SK-N-SH treated with all-trans-retinoic acid at 6 μM for 48 hours (cell line): ENCODE data around the gene ZNF473.

Experiments
- ATAC-seq: fragments of 200-7000 bp; cut with Tn5 transposase; 3 replicates; pipeline ENCODE4 v1.9.1; 2020; ENCODE audit warnings: mild to moderate bottlenecking, moderate library complexity
- ARNTL ChIP-seq: fragments of 450-650 bp; formaldehyde crosslinking; IDR thresholded peaks from 2 replicates; pipeline ENCODE4 v1.5.0; 2020; ENCODE audit warnings: low read depth, mild to moderate bottlenecking, moderate library complexity, borderline replicate concordance
- CSDC2 ChIP-seq: fragments of 250-450 bp; sonication (Bioruptor Pico); IDR thresholded peaks from 2 replicates; pipeline ENCODE4 v1.5.0; 2020; ENCODE audit warnings: mild to moderate bottlenecking, moderate library complexity
- ESRRG ChIP-seq: fragments of 250-450 bp; sonication (Bioruptor Pico); IDR thresholded peaks from 2 replicates; pipeline ENCODE4 v1.6.1; 2021; ENCODE audit warnings: mild to moderate bottlenecking
- GLIS3 ChIP-seq: fragments of 250-450 bp; sonication (Bioruptor Pico); IDR thresholded peaks from 2 replicates; pipeline ENCODE4 v1.5.0; 2020; ENCODE audit warnings: mild to moderate bottlenecking, moderate library complexity
- ISL1 ChIP-seq: fragments of 250-450 bp; sonication (Bioruptor Pico); IDR thresholded peaks from 2 replicates; pipeline ENCODE4 v2.1.2; 2022; ENCODE audit warnings: mild to moderate bottlenecking, moderate library complexity
- OSR1 ChIP-seq: fragments of 250-450 bp; sonication (Bioruptor Pico); IDR thresholded peaks from 2 replicates; pipeline ENCODE4 v1.8.0; 2022; ENCODE audit warnings: moderate library complexity, mild to moderate bottlenecking, inconsistent platforms
- PPARA ChIP-seq: fragments of 250-450 bp; sonication (Bioruptor Pico); IDR thresholded peaks from 2 replicates; pipeline ENCODE4 v1.5.0; 2020; ENCODE audit warnings: mild to moderate bottlenecking, borderline replicate concordance
- RARB ChIP-seq: fragments of 250-450 bp; sonication (Bioruptor Pico); IDR thresholded peaks from 2 replicates; pipeline ENCODE4 v1.8.0; 2021; ENCODE audit warnings: mild to moderate bottlenecking, moderate library complexity
- SNAI2 ChIP-seq: fragments of 250-450 bp; sonication (Bioruptor Pico); IDR thresholded peaks from 2 replicates; pipeline ENCODE4 v1.5.0; 2020; ENCODE audit warnings: mild to moderate bottlenecking, moderate library complexity
- TCF4 ChIP-seq: fragments of 250-450 bp; sonication (Bioruptor Pico); IDR thresholded peaks from 2 replicates; pipeline ENCODE4 v1.8.0; 2021; ENCODE audit warnings: mild to moderate bottlenecking, moderate library complexity, borderline replicate concordance
- TOX ChIP-seq: fragments of 250-450 bp; sonication (Bioruptor Pico); IDR thresholded peaks from 2 replicates; pipeline ENCODE4 v1.8.0; 2021; ENCODE audit warnings: mild to moderate bottlenecking, moderate library complexity, borderline replicate concordance
- ZC3H10 ChIP-seq: fragments of 250-450 bp; sonication (Bioruptor Pico); IDR thresholded peaks from 2 replicates; pipeline ENCODE4 v1.5.1; 2021; ENCODE audit warnings: mild to moderate bottlenecking, moderate library complexity
- ZFP3 ChIP-seq: fragments of 250-450 bp; sonication (Bioruptor Pico); IDR thresholded peaks from 2 replicates; pipeline ENCODE4 v1.5.0; 2020; ENCODE audit warnings: mild to moderate bottlenecking, moderate library complexity
- ZFP30 ChIP-seq: fragments of 450-650 bp; formaldehyde crosslinking; IDR thresholded peaks from 2 replicates; pipeline ENCODE4 v1.5.0; 2022; ENCODE audit warnings: mild to moderate bottlenecking, moderate library complexity
- ZNF565 ChIP-seq: fragments of 450-650 bp; formaldehyde crosslinking; conservative IDR thresholded peaks from 2 replicates; pipeline ENCODE4 v1.5.0; 2020; ENCODE audit warnings: low read depth, mild to moderate bottlenecking, moderate library complexity
- ZNF70 ChIP-seq: fragments of 450-650 bp; formaldehyde crosslinking; IDR thresholded peaks from 2 replicates; pipeline ENCODE4 v1.5.0; 2020; ENCODE audit warnings: mild to moderate bottlenecking, moderate library complexity
- ZNF8 ChIP-seq: fragments of 450-650 bp; formaldehyde crosslinking; IDR thresholded peaks from 2 replicates; pipeline ENCODE4 v1.5.0; 2020; ENCODE audit warnings: mild to moderate bottlenecking, moderate library complexity
- TF ChIP-seq, protein P1 (sequence below): fragments of 250-450 bp; sonication (Bioruptor Pico); IDR thresholded peaks from 2 replicates; pipeline ENCODE4 v1.5.1; 2021; ENCODE audit warnings: mild to moderate bottlenecking, moderate library complexity
- TF ChIP-seq, protein P2 (sequence below): fragments of 250-450 bp; sonication (Bioruptor Pico); IDR thresholded peaks from 2 replicates; pipeline ENCODE4 v1.5.0; 2020; ENCODE audit warnings: mild to moderate bottlenecking, moderate library complexity
- TF ChIP-seq, protein P3 (sequence below): fragments of 250-450 bp; sonication (Bioruptor Pico); IDR thresholded peaks from 2 replicates; pipeline ENCODE4 v1.8.0; 2021; ENCODE audit warnings: low read depth, mild to moderate bottlenecking, moderate library complexity, borderline replicate concordance
- TF ChIP-seq, protein P4 (sequence below): fragments of 250-450 bp; sonication (Bioruptor Pico); IDR thresholded peaks from 2 replicates; pipeline ENCODE4 v1.5.1; 2020; ENCODE audit warnings: low read depth, mild to moderate bottlenecking, moderate library complexity
- TF ChIP-seq, protein P5 (sequence below): fragments of 250-450 bp; sonication (Bioruptor Pico); IDR thresholded peaks from 2 replicates; pipeline ENCODE4 v1.8.0; 2020; ENCODE audit warnings: mild to moderate bottlenecking, moderate library complexity, borderline replicate concordance

ZNF473 gene

DNA sequence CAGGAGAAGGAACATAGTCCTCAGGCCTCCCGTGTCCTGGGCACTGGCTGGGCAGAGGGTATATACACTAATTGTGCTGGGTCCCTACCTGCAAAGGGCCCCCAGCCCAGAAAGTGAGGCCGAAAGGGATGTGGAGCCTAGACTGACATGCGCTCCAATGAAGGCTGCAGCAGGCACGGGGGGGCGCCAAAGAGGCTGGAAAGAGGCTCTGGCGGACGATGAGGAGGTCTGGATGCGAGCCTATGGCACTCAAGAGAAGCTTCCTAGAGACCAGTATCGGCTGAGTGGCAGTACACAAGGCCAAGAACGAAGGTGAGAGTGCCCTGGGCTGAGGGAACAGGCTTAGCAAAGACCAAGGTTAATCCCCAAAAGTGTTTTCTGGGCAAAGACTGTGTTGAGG is 17.3 kb upstream of the ZNF473 start (continued):
- TF ChIP-seq, protein P1, sequence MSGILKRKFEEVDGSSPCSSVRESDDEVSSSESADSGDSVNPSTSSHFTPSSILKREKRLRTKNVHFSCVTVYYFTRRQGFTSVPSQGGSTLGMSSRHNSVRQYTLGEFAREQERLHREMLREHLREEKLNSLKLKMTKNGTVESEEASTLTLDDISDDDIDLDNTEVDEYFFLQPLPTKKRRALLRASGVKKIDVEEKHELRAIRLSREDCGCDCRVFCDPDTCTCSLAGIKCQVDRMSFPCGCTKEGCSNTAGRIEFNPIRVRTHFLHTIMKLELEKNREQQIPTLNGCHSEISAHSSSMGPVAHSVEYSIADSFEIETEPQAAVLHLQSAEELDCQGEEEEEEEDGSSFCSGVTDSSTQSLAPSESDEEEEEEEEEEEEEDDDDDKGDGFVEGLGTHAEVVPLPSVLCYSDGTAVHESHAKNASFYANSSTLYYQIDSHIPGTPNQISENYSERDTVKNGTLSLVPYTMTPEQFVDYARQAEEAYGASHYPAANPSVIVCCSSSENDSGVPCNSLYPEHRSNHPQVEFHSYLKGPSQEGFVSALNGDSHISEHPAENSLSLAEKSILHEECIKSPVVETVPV: no peak
- TF ChIP-seq PPARA (CRISPR knock-in tag) (no peak), ESRRG (CRISPR knock-in tag) (no peak)

DNA sequence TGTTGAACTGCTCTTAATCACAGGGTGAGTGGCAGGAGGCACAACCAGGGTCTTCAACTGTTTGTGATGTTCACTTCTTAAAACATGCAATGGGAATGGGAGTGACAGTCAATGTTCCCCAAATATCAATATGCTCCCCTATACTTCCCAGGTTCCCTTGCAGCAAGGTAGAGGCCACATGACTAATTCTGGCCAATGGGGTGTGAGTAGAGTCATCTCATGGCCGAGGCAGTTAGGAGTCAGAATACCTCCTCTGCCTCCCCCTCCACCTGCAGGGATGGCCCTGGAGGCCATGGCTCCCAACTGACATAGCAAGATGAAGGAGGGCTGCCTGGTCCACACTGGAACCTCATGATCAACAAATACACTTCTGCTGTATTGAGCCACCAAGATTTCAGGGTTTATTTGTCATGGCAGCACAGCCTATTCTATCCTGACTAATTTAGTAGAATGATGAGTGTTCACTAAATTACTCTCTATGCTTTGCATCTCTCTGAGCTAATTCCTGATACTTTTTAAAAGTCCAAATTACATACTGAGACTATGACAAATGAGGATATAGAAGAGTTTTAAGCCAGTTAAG is 9.5 kb upstream of the ZNF473 start:
- TF ChIP-seq, protein P2, sequence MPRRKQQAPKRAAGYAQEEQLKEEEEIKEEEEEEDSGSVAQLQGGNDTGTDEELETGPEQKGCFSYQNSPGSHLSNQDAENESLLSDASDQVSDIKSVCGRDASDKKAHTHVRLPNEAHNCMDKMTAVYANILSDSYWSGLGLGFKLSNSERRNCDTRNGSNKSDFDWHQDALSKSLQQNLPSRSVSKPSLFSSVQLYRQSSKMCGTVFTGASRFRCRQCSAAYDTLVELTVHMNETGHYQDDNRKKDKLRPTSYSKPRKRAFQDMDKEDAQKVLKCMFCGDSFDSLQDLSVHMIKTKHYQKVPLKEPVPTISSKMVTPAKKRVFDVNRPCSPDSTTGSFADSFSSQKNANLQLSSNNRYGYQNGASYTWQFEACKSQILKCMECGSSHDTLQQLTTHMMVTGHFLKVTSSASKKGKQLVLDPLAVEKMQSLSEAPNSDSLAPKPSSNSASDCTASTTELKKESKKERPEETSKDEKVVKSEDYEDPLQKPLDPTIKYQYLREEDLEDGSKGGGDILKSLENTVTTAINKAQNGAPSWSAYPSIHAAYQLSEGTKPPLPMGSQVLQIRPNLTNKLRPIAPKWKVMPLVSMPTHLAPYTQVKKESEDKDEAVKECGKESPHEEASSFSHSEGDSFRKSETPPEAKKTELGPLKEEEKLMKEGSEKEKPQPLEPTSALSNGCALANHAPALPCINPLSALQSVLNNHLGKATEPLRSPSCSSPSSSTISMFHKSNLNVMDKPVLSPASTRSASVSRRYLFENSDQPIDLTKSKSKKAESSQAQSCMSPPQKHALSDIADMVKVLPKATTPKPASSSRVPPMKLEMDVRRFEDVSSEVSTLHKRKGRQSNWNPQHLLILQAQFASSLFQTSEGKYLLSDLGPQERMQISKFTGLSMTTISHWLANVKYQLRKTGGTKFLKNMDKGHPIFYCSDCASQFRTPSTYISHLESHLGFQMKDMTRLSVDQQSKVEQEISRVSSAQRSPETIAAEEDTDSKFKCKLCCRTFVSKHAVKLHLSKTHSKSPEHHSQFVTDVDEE (CRISPR knock-in tag): no peak
- TF ChIP-seq, protein P3, sequence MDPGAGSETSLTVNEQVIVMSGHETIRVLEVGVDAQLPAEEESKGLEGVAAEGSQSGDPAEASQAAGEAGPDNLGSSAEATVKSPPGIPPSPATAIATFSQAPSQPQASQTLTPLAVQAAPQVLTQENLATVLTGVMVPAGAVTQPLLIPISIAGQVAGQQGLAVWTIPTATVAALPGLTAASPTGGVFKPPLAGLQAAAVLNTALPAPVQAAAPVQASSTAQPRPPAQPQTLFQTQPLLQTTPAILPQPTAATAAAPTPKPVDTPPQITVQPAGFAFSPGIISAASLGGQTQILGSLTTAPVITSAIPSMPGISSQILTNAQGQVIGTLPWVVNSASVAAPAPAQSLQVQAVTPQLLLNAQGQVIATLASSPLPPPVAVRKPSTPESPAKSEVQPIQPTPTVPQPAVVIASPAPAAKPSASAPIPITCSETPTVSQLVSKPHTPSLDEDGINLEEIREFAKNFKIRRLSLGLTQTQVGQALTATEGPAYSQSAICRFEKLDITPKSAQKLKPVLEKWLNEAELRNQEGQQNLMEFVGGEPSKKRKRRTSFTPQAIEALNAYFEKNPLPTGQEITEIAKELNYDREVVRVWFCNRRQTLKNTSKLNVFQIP: no peak
- TF ChIP-seq ZFP30 (CRISPR knock-in tag) (no peak), RARB (CRISPR knock-in tag) (no peak), PPARA (CRISPR knock-in tag) (no peak), ARNTL (CRISPR knock-in tag) (no peak), TOX (CRISPR knock-in tag) (no peak), TCF4 (CRISPR knock-in tag) (no peak), GLIS3 (CRISPR knock-in tag) (no peak), CSDC2 (CRISPR knock-in tag) (no peak), ISL1 (CRISPR knock-in tag) (no peak), ZC3H10 (CRISPR knock-in tag) (no peak), ZNF8 (CRISPR knock-in tag) (no peak), ZFP3 (CRISPR knock-in tag) (no peak), ZNF70 (CRISPR knock-in tag) (no peak), OSR1 (no peak), ESRRG (CRISPR knock-in tag) (no peak)
- TF ChIP-seq, protein P4, sequence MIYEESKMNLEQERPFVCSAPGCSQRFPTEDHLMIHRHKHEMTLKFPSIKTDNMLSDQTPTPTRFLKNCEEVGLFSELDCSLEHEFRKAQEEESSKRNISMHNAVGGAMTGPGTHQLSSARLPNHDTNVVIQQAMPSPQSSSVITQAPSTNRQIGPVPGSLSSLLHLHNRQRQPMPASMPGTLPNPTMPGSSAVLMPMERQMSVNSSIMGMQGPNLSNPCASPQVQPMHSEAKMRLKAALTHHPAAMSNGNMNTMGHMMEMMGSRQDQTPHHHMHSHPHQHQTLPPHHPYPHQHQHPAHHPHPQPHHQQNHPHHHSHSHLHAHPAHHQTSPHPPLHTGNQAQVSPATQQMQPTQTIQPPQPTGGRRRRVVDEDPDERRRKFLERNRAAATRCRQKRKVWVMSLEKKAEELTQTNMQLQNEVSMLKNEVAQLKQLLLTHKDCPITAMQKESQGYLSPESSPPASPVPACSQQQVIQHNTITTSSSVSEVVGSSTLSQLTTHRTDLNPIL (CRISPR knock-in tag): no peak
- TF ChIP-seq, protein P5, sequence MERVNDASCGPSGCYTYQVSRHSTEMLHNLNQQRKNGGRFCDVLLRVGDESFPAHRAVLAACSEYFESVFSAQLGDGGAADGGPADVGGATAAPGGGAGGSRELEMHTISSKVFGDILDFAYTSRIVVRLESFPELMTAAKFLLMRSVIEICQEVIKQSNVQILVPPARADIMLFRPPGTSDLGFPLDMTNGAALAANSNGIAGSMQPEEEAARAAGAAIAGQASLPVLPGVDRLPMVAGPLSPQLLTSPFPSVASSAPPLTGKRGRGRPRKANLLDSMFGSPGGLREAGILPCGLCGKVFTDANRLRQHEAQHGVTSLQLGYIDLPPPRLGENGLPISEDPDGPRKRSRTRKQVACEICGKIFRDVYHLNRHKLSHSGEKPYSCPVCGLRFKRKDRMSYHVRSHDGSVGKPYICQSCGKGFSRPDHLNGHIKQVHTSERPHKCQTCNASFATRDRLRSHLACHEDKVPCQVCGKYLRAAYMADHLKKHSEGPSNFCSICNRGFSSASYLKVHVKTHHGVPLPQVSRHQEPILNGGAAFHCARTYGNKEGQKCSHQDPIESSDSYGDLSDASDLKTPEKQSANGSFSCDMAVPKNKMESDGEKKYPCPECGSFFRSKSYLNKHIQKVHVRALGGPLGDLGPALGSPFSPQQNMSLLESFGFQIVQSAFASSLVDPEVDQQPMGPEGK: no peak
- TF ChIP-seq, protein P1: no peak
- ATAC-seq: no peak

DNA sequence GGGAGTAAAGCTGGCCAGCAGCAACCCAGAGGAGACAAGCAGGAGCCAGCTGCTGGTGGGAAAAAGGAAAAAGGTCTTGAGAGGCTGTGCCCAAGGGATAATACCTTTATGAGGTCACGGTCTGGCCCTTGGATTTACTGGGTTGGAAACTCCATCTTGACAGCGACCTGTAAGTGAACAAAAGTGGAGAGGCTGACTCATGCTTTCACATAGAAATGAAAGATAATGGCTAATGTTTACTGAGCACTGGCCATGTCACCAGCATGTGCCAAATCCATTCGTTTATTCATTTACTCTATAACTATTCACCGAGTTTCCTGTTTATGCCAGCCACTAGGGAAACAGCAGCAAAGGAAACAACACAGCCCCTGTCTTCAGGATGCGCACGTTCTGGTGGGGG is 5.3 kb upstream of the ZNF473 start:
- no peak for ATAC-seq
- no peak for TF ChIP-seq ZNF565 (CRISPR knock-in tag)
- no peak for TF ChIP-seq TOX (CRISPR knock-in tag)
- no peak for TF ChIP-seq ESRRG (CRISPR knock-in tag)
- no peak for TF ChIP-seq OSR1
- TF ChIP-seq, protein P5: no peak
- TF ChIP-seq SNAI2 (CRISPR knock-in tag): no peak
- no peak for TF ChIP-seq ISL1 (CRISPR knock-in tag)
- TF ChIP-seq, protein P4 (CRISPR knock-in tag): no peak
- no peak for TF ChIP-seq ZFP30 (CRISPR knock-in tag)
- TF ChIP-seq ARNTL (CRISPR knock-in tag): no peak
- no peak for TF ChIP-seq RARB (CRISPR knock-in tag)
- TF ChIP-seq ZNF70 (CRISPR knock-in tag): no peak
- TF ChIP-seq ZFP3 (CRISPR knock-in tag): no peak
- no peak for TF ChIP-seq PPARA (CRISPR knock-in tag)
